Measurements from ENCODE around the gene RBM26.
"Not testable (repeated sequence)": the region's sequence is repeated elsewhere in the genome, so short reads cannot be mapped to it uniquely, and the experiment has no call there.

RBM26 gene

DNA sequence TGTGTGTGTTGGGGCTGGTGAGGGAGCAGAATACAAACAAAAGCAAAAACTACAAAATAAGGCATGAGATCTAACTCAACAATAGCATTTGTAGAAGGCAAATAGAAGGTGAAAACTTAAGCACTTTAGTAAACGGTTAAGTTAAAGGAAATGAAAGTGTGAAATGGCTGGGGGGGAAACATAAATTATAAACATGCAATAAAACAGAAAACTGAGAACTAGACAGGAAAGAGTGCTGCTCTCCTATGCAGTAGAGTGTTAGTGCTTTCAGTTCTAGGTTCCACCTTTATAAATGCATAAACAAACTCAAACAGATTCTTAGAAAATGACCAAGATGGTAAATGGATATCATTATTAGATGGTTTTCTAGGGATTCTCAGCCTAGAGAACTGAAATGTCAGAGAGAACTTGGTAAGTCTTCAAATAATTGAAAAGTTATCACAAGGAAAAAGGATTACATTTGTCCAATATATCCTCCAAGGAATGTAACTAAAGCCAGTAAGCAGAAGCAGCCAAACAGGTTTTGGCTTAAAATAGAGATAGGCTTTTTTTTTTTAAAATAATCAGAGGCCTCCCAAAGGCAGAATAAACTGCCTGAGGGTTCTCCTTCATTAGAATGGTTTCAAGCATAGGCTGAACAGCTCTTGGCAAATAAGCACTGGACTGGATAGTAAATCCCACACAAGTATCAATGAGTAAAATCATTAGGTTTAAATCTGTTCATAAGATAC lies 23.3 kb downstream of the RBM26 start:
- no peak for DNase-seq

DNA sequence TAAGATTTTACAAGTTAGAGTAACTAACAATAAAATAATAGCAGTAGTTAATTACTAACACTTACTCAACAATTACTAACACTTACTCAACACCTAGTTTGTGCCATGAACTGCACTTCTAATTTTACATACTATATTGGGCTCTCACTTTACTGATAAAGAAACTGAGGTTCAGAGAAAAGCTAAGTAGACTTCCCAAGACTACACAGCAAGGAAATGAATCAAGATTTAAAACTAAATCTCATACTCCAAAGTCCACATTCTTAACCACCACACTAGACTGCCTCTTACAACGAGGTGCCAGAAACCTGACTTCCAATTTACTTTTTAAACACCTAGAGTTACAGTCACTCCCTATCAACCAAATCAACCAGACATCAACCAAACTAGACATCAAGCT lies 25.1 kb downstream of the RBM26 start:
- no peak for DNase-seq

DNA sequence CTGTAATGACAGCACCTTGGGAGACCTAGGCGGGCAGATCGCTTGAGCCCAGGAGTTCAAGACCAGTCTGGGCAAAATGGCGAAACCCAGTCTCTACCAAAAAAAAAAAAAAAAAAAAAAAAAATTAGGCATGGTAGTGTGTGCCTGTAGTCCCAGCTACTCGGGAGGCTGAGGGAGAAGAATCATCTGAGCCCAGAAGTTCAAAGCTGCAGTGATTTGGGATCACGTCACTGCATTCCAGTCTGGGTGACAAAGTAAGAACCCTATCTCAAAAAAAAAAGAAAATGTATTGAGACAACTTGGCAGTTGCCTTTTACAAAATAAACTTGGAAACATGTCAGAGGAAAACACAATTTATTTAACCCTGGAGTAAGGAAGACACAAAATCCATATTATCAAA lies 26.8 kb downstream of the RBM26 start:
- DNase-seq, result no peak

DNA sequence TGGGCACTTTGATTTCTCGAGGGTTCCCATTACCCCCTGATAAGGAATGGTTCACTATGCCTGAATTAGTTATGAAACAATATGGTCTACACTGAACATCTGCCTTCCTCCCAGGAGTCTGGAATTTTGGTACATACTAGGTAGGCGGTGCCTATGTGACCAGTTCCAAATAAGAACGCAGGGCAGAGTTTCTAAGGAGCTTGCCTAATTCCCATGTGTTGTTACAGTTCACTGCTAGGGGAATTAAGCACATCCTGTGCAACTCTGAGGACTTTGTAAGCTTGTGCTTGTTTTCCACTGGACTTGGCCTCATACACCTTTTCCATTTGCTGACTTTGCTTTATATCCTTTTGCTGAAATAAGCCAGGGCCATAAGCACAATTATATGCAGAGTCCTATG lies 29.2 kb downstream of the RBM26 start:
- DNase-seq, result no peak

DNA sequence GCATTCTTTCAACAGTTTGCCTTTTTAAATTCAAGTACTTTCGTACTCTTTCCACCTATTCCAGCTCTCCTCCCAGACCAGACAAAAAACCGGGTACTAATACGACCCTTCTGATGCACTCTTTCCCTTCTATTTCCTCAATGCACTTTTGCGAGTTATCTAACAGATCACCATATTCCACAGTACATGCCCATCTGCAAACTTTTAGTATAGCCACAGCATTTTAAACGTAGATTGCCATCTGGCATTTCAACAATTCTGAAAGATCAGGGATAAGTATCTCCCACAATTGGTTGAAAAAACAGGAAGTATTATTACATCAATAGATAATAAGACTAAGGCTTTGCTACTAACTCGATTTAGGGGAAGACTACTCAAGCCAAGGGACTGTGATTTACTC lies 31.5 kb downstream of the RBM26 start:
- DNase-seq, result no peak

DNA sequence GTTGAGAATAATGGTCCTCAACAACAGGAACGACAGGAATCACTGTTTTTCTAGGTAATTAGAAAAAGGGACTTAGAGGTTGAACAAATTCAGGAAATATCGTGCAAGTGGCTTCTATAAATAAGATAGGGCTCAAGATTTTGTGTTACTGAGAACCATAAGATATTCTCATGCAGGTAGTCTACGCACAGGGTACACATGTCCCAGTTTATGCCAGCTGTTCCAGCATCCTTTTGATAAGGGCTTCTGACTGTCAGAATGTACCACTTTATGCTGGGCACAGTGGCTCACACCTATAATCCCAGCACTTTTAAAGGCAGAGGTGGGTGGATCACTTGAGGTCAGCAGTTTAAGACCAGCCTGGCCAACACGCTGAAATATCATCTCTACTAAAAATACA lies 32.1 kb downstream of the RBM26 start:
- DNase-seq, result no peak

DNA sequence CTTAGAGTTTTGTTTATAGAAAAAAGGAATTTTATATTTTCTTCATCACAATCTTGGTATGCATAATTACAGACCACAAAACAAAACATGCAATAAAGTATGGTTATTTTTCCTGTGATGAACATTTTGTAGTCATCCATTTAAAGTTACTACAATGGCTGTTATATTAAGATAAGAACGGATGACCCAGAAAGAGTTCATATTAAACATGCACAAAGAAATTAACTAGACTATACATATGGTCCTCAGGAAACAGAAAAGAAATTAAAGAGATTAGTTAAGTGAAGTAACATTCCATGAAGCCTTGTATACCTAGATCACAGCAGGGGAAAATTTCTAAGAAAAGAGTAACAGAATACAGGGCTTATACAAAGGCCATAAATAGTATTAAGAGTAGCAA lies 36.8 kb downstream of the RBM26 start:
- no peak for DNase-seq

DNA sequence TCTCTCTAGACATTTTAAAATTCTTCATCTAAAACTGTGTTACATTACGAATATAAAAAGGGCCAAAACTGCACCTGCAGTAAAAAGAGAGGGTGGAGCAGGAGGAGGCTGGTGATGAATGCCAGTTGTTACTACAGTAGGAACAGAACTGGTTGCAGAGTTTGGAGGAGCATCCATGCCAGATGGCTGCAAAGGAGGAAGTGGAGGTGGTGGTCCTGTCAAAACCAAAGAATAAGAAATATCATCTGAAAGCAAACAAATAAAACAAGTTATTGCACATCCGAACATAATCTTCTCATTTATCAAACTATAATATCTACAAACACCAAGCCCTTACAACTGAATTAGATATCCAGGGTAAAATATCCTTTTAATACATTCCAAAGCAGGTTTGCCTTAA lies 40.1 kb downstream of the RBM26 start:
- DNase-seq, result no peak

DNA sequence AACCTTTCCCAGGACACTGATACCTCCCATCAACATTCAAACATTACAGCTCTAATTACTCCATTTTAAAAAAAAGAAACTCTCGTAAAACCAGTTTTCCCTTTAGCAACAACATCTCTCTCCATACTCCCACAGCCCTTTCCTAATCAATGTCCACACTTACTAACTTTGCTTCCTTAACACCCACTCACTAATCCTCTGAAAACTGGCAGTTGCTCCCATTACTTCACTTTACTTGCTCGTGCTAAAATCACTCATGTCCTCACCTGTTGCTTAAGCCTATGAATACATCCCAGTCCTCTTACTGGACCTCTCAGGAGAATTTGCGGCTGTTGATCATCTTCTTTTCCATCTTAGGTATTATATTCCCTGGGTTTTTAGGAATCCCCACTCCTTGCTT lies 44.8 kb downstream of the RBM26 start:
- no peak for DNase-seq

DNA sequence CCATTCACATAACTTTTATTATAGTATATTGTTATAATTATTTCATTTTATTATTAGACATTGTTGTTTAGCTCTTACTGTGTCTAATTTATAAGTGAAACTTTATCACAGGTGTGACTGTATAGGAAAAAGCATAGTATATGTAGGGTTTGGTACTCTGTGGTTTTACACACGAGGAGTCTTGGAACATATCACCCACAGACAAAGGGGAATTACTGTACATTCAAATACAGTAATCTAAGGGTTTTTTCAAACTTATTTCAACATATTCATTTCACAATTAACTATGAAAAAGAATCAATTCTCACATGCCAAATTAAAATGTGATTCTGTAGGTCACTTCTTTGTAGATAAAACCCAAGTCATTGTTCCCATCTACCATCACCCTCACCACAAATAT lies 46.0 kb downstream of the RBM26 start:
- DNase-seq, result no peak

DNA sequence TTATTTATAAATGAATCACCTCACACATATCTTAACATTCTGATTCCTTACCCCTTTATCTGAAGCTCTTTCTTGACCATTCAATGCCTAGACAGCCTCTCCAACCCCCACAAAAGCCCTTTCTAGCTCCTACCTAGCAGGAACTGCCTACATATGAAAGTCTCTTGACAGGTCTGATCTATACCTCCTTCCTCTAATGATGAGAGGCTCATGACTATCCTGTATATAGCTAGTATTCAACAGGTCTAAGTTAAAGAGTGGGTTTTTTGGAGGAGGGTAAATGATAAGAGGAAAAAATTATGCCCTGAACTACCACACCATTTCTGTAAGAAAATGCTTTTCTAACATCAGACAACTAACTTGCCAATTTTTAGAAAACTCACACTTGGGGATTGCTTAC lies 47.0 kb downstream of the RBM26 start:
- no peak for DNase-seq

DNA sequence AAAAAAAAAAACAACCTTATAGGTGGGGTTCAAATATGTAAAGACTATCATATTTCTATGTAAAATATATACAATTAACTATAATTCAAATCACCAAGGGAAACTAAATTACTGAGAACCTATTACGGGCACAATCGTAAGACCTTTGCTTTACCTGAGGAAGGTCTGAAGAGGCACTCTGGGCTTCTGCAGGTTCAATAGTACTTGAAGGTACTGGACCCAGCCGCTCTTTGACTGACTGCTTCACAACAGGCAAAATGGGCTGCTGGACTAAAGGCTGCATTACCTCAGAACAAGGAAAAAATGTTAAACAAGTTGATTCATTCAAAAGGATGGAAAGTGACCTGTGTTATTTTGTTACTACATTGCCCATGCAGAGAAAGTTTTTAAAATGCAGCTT lies 51.8 kb downstream of the RBM26 start:
- DNase-seq, result no peak

DNA sequence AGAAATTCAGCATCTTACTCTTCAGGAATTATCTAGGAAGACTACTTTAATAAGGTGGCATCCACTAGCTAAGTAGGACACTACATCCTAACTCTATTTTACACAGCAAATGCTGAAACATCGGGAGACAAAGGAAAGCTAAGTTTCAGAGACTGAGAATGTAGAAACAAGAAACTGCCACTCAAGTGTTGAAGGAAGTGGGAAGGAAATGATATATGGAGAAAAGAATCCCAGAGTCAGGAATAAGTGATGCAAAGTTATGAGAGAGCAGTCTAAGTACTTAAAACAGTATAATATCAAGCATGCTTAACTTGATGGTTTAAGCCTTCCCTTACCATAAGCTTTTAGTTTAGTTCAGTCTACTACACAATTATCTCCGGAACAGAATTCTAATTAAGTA lies 52.4 kb downstream of the RBM26 start:
- DNase-seq, result no peak

DNA sequence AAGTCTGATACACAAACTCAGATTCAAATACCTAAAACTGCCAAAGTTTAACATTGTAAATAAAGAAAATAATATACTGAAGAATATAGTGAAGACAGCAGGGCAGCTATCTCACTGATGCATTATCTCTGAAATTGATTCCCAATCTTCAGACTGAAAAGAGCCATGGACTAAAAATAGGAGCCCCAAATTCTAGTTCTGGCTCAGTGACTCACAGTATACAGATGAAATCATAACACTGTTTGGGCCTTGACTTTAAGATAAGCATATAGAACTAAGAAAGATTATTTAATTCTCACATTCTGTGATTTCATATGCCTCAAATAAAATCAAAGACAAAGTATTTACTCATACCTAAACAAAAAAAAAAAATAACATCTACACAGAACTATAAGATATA lies 53.9 kb downstream of the RBM26 start:
- no peak for DNase-seq

DNA sequence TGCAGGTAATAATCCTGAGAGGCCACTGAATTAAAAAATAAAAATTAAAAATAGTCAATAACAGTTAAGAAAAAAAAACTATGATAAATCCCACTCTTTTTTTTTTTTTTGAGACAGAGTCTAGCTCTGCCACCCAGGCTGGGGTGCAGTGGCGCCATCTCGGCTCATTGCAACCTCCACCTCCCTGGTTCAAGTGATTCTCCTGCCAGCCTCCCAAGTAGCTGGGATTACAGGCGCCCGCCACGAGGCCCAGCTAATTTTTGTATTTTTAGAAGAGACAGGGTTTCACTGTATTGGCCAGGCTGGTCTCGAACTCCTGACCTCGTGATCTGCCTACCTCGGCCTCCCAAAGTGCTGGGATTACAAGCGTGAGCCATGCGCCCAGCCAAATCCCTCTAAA lies 56.4 kb downstream of the RBM26 start:
- not testable (repeated sequence) for DNase-seq

DNA sequence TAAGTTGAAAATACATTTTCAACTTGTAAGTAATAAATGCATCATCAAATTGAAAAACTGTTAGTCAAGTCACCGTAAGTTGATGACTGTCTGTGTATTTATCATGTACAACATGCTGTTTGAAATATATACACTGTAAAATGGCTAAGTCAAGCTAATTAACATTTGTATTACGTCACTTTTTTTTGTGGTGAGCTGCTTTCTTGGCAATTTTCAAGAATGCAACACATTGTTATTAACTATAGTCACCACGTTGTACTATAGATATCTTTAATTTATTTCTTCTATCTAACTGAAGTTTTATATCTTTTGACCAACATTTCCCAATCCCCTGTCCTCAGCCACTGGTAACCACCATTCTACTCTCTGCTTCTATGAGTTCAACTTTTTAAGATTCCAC lies 57.0 kb downstream of the RBM26 start:
- DNase-seq, result no peak

DNA sequence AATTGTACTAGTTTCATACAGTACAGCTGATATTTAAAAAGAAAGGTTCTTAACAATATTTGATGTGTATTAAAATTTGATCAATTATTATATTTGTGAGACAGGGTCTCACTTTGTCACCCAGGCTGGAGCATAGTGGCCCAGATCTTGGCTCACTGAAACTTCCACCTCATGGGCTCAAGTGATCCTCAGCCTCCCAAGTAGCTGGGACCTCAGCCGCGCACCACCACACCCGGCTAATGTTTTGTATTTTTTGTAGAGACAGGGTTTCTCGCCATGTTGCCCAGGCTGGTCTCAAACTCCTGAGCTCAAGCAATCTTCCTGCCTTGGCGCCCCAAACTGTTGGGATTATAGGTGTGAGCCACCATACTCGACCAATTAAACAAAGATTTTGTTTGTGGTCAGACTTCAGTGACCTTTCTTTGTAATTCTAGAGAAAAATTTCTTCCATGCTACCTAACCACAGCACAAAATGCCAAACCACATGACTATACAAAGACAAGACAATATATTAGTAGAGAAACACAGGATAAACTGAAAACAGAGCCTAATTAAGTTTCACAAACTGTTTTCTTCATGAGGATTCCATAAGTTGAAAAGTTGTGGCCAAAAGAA lies 59.6 kb downstream of the RBM26 start:
- DNase-seq, result no peak

DNA sequence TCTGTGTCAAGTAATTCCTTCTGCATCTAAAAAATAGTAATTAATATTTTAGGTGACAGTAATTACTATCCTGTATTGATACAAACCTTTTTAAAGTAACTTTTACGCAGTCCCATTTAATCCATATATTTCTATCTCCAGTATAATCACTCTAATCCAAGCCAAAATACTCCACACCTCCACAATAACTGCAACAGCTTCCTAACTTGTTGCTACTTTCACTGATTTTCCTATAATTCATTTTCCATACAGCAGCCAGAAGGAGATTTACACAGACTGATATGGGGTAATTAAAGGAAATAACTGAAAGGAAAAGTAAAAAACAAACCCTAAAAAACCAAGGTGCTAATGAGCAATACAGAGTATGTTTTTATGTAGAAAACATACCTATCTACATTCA lies 64.9 kb downstream of the RBM26 start:
- DNase-seq, result no peak

DNA sequence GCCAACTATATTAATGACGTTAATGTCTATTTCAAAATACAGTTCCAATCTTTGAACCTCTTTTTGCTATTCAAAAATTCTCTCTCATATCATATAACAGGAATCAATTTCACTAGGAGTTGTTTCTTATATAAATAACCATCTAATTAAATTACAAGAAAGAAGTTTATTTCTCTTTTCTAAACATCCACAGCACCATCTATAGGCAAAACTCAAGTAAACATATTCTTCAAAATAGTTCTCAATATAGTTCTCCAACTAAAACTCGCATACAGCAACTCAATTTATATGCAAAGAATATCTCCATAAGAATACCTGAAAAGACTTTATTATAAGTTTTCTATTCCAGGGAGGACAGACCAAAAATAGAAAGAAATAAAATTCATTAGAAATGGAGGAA lies 65.6 kb downstream of the RBM26 start:
- DNase-seq, result no peak

DNA sequence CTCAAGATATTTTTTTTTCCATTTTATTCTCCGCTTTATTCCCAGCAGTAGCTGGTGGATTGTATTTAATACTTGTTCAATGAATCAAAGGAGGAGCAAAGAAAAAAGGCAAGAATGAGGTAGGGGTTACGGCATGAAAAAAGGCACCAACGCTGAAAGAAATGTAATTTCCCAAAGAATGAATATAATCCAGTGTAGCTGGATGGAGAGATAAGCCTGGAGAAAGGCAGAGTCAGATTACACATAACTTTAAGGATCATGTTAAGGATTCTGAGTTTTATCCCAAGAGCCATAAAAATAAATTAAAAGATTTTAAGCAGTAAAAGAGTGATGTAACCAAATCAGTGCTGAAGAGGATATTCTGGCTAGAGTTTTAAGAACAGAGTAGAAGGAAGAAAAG lies 67.7 kb downstream of the RBM26 start:
- no peak for DNase-seq

DNA sequence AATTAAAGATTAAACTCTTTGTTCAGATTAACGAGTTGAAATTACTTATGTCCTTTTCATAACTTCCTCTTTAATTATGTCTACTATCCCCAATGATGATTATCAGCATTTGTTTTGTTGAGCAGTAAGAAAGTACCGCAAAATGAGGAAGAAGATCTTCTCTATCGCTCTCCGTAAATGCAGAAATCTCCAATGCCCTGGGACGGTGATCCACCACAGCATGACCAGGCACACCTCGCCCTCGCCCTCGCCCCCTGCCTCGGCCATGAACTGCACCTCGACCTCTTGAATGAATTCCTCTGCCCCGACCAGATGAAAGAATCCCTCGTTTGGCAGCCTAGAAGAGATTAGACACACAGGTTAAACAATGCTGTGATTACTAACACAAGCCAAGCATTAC lies 69.1 kb downstream of the RBM26 start:
- DNase-seq, result no peak

DNA sequence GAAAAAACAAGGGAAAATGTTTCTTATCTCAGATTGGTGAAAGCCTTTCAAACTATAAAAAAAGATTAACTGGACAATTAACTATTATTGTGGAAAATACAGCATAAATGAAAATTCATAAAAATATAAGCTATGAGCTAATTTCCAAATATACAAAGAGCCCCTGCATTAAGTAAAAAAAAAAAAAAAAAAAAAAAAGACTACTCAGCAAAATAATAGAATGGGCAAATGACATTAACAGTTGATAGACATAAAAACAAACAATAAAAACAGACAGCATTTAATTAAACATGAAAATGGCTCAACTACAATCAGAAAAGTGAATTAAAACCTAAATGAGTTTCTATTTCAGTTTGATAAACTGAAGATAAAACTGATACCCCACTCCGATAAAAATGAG lies 77.5 kb downstream of the RBM26 start:
- DNase-seq, result no peak

DNA sequence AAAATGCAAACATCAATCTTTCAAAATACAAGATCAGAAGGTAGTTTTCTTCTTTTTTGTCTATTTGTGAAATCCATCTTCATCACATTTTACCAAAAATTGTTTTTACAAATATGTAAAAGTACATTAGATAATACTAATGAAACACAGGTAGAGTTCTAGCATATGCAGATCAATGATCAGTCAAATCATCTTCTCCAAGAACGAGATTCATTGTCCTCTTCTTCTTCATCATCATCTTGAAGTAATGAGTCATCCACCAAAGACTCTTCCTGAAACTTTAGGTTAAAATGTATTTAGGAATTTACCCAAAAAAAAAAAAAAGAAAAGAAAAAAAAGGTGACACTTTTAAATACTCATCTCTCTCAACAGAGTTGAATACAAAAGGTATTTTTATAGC lies 85.6 kb downstream of the RBM26 start:
- no peak for DNase-seq

DNA sequence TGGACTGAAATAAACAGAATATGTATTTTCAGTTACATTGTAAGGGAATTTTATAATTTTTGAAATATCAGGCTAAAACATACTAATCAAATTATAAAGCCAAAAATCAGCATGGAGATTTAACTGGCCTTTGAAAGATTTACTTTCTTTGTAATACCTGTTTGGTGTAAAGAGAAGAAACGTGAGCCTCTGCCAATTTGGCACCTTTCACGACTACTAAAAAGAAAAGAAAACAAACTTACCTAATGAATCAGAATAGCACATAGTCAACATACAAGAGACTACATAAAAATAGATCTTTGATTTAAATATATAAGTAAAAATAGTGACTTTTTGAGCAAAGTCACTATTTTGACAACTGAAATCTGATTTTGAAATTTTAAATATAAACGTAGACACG lies 87.4 kb downstream of the RBM26 start:
- no peak for DNase-seq

DNA sequence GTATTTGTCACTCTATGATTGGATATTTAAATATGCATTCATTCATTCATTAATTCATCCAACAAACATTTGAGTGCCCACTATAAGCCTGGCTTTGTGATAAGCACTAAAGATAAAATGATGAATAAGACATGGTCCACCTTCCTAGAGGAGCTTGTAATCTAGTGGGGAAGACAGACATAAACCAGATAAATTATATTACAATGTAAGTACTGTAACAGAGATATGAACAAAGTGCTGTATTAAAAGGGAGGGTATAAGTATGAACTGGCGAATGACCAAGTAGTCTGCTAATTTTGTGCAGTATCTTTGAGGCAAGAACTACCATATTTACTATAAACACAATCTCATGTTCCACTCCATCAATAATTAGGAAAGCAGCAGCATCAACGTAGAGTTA lies 88.2 kb downstream of the RBM26 start:
- no peak for DNase-seq

All from CD4-positive, alpha-beta T cell treated with Interleukin-1 beta for 1 hour (primary cell).